HepG2 (cell line): ENCODE measurements around the gene EPB41L2.

ENCODE experiments used
- CCAR2 ChIP-seq: fragments of 200-400 bp; formaldehyde crosslinking; optimal IDR thresholded peaks from 2 replicates; pipeline ENCODE3; 2018; ENCODE audit warnings: low read depth, mild to moderate bottlenecking, low read length, moderate library complexity
- FOSL2 ChIP-seq: sonication (generic); formaldehyde crosslinking; IDR thresholded peaks from 2 replicates; pipeline ENCODE4 v1.4.0; 2020; ENCODE audit warnings: missing genetic modification reagents
- GABPA ChIP-seq, 2 experiments: IDR thresholded peaks; 2 replicates each; pipeline ENCODE4 v1.6.1; 2011 to 2016; ENCODE audit warnings: low read depth in 2 of 2, low read length in 1 of 2, missing biosample characterization in 1 of 2, missing genetic modification characterization in 1 of 2
- NFE2L1 ChIP-seq: sonication (generic); formaldehyde crosslinking; IDR thresholded peaks from 2 replicates; pipeline ENCODE4 v1.4.0; 2020; ENCODE audit warnings: missing genetic modification reagents, mild to moderate bottlenecking, borderline replicate concordance
- POLR2A ChIP-seq, 2 experiments: IDR thresholded peaks; 2 replicates each; pipeline ENCODE4 v1.6.1; 2011; ENCODE audit warnings: low read depth in 2 of 2, low read length in 2 of 2, mild to moderate bottlenecking in 1 of 2, moderate library complexity in 1 of 2; ENCODE audit not compliant: insufficient read depth in 1 of 2
- RAD21 ChIP-seq: fragments of 450-650 bp; formaldehyde crosslinking; IDR thresholded peaks from 2 replicates; pipeline ENCODE4 v1.5.0; 2020; ENCODE audit warnings: mild to moderate bottlenecking
- SATB2 ChIP-seq: sonication (generic); formaldehyde crosslinking; IDR thresholded peaks from 2 replicates; pipeline ENCODE4 v1.5.0; 2020; ENCODE audit warnings: missing genetic modification reagents
- SUZ12 ChIP-seq: fragments of 150-350 bp; IDR thresholded peaks from 2 replicates; pipeline ENCODE4 v1.6.1; 2014; ENCODE audit warnings: low read depth, low read length
- ZNF562 ChIP-seq: sonication (generic); formaldehyde crosslinking; IDR thresholded peaks from 2 replicates; pipeline ENCODE4 v1.8.0; 2022; ENCODE audit warnings: missing genetic modification reagents, borderline replicate concordance
- ZSCAN29 ChIP-seq: sonication (generic); formaldehyde crosslinking; conservative IDR thresholded peaks from 2 replicates; pipeline ENCODE4 v1.4.0; 2020; ENCODE audit warnings: mild to moderate bottlenecking, missing genetic modification reagents
- TF ChIP-seq, protein P1 (sequence below): IDR thresholded peaks from 2 replicates; pipeline ENCODE4 v1.6.1; 2012; ENCODE audit warnings: inconsistent platforms
- TF ChIP-seq, protein P2 (sequence below): sonication (generic); formaldehyde crosslinking; IDR thresholded peaks from 2 replicates; pipeline ENCODE4 v1.5.0; 2020; ENCODE audit warnings: mild to moderate bottlenecking, missing genetic modification reagents, moderate library complexity

DNA sequence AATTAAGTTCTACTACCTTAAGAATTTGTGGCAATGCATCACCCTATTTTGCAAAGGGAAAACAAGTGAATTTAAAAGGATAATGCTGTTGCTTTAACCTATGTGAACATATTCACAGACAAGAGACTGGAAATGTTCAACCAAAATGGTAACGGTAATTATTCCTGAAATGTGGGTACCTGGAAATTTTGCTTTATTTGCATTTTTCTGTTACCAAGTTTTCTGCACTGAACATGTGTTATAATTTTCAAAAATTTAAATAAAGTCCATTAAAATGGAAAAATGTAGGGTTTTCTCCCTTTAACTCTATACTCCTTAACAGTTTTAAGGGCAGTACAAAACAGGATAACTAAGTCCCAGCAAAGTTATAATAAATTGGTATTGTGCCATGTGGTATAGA lies 66.4 kb downstream of the EPB41L2 start:
- no peak for TF ChIP-seq NFE2L1 (CRISPR knock-in tag)
- TF ChIP-seq, protein P1, sequence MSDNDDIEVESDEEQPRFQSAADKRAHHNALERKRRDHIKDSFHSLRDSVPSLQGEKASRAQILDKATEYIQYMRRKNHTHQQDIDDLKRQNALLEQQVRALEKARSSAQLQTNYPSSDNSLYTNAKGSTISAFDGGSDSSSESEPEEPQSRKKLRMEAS = no peak
- TF ChIP-seq, protein P2, sequence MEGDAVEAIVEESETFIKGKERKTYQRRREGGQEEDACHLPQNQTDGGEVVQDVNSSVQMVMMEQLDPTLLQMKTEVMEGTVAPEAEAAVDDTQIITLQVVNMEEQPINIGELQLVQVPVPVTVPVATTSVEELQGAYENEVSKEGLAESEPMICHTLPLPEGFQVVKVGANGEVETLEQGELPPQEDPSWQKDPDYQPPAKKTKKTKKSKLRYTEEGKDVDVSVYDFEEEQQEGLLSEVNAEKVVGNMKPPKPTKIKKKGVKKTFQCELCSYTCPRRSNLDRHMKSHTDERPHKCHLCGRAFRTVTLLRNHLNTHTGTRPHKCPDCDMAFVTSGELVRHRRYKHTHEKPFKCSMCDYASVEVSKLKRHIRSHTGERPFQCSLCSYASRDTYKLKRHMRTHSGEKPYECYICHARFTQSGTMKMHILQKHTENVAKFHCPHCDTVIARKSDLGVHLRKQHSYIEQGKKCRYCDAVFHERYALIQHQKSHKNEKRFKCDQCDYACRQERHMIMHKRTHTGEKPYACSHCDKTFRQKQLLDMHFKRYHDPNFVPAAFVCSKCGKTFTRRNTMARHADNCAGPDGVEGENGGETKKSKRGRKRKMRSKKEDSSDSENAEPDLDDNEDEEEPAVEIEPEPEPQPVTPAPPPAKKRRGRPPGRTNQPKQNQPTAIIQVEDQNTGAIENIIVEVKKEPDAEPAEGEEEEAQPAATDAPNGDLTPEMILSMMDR (CRISPR knock-in tag) = no peak
- TF ChIP-seq POLR2A (IDR thresholded peaks at IDR 0.05; ENCODE audit: insufficient read depth in 1 of 2, low read depth in 2 of 2, low read length in 2 of 2) = no peak
- no peak for TF ChIP-seq ZSCAN29 (CRISPR knock-in tag)
- no peak for TF ChIP-seq RAD21 (CRISPR knock-in tag)
- TF ChIP-seq SATB2 (CRISPR knock-in tag) = no peak
- no peak for TF ChIP-seq SUZ12
- TF ChIP-seq FOSL2 (CRISPR knock-in tag) = no peak
- TF ChIP-seq GABPA (IDR thresholded peaks at IDR 0.05; ENCODE audit: low read depth, low read length) = no peak
- TF ChIP-seq GABPA (CRISPR knock-in tag; IDR thresholded peaks at IDR 0.05; ENCODE audit: low read depth) = no peak
- no peak for TF ChIP-seq ZNF562 (CRISPR knock-in tag)
- no peak for TF ChIP-seq CCAR2
